Measurements from ENCODE around the gene ENG. TPM values are rescaled to one million over a fixed set of nuclear protein-coding genes. Genes with fewer than 3 reads are reported as not detected.

Gene ENG
- total RNA-seq, 1 donor, result 60.8 TPM

DNA sequence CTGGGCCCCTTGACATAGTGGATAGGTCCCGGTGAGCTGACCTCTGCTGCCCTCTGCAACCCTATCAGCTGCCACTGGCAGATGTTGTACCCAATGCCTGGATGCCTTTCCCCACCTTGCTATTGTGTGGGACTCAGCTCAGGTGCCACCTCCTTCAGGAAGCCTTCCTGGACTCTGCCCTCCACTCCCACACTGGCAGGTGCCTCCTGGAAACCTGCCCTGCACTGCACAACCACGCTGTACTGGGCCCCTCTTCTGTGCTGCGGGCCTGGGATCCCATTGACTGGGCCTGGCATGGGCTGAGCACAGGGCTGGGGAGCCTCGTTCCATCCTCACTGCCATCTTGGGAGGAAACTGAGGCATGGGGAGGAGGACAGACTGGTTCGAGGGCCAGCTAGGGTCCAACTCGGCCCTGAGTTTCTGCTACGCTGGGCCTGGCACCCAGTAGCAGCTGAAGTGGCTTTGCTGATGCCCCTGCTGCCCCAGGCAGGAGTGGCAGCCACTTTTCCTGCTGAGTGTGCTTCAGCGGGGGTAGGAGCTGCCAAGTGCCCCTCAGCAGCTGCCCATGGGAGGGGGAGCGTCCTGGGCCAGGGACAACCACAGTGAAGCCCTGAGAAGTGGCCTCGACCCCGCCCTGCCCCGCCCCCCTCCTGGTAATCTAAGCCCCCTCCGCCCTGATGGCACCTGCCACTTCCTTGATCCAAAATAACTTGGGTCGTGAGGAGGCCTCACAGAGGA, 21.7 kb upstream of the ENG start:
- Histone ChIP-seq H3K27ac (ENCODE audit: low read depth, low read length) (peak overlapping the region; percentile 39), H4K20me1 (ENCODE audit: insufficient read depth, low read length) (peaks cover 15% of the 10 kb centered on the region), H3K79me2 (ENCODE audit: insufficient read depth, low read length) (peaks cover 34% of the 10 kb centered on the region), H3K9me3 (ENCODE audit: low read depth, low read length) (no peaks in the 10 kb centered on the region), H3K27me3 (ENCODE audit: insufficient read depth, low read length) (no peaks in the 10 kb centered on the region), H3K36me3 (ENCODE audit: insufficient read depth, low read length) (peaks cover 15% of the 10 kb centered on the region), H3K4me3 (ENCODE audit: insufficient read depth, low read length) (peak overlapping the region; percentile 81), H2AFZ (ENCODE audit: low read length) (no peak overlapping the region), H3K4me1 (ENCODE audit: insufficient read depth, low read length) (peaks cover 55% of the 10 kb centered on the region), H3K4me2 (ENCODE audit: insufficient read depth, low read length) (peak overlapping the region; percentile 97)
- DNase-seq (ENCODE audit: insufficient read length, low spot score, missing footprints), result peak; percentile 80
- TF ChIP-seq, protein P1, sequence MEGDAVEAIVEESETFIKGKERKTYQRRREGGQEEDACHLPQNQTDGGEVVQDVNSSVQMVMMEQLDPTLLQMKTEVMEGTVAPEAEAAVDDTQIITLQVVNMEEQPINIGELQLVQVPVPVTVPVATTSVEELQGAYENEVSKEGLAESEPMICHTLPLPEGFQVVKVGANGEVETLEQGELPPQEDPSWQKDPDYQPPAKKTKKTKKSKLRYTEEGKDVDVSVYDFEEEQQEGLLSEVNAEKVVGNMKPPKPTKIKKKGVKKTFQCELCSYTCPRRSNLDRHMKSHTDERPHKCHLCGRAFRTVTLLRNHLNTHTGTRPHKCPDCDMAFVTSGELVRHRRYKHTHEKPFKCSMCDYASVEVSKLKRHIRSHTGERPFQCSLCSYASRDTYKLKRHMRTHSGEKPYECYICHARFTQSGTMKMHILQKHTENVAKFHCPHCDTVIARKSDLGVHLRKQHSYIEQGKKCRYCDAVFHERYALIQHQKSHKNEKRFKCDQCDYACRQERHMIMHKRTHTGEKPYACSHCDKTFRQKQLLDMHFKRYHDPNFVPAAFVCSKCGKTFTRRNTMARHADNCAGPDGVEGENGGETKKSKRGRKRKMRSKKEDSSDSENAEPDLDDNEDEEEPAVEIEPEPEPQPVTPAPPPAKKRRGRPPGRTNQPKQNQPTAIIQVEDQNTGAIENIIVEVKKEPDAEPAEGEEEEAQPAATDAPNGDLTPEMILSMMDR (IDR thresholded peaks at IDR 0.05; ENCODE audit: extremely low read depth, low read depth, low read length), result no peak

DNA sequence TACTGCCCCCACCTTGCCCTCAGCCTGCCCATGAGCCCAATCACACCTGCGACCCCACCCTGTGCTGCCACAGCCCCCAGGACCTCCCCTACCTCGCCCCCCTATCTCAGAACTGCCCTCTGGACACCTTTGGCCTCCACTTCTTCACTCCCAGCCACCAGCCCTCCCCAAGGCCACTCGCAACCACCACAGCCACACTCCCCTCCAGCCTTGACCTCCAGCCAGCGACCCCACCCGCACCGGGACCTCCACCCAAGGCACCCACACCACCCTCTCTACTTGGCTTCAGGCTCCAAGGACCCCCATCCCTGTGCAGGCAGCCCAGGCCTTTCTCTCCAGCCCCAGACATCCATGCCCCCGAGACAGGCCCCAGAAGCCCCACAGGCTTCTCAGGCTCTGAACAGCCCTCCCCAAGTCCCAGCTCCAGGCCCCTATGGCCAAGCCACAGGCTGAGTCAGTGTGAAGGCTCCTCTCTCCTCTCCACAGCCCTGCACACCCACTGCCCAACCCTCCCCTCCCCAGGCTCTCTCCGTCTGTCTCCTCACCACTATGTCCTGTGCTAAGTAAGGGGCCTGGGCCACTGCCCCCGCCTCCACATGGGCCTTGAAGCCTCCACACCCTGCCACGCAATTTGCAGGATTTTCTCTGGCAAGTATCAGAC, 21.0 kb upstream of the ENG start:
- peaks cover 34% of the 10 kb centered on the region for H3K79me2 ChIP-seq (ENCODE audit: insufficient read depth, low read length)
- no peaks in the 10 kb centered on the region for H3K27me3 ChIP-seq (ENCODE audit: insufficient read depth, low read length)
- no peaks in the 10 kb centered on the region for H3K9me3 ChIP-seq (ENCODE audit: low read depth, low read length)
- peaks cover 22% of the 10 kb centered on the region for H3K36me3 ChIP-seq (ENCODE audit: insufficient read depth, low read length)
- H3K27ac ChIP-seq (ENCODE audit: low read depth, low read length), result peak overlapping the region; percentile 39
- peaks cover 58% of the 10 kb centered on the region for H3K4me1 ChIP-seq (ENCODE audit: insufficient read depth, low read length)
- peak overlapping the region; percentile 61 for H3K4me3 ChIP-seq (ENCODE audit: insufficient read depth, low read length)
- peak; percentile 98 for DNase-seq (ENCODE audit: insufficient read length, low spot score, missing footprints)
- no peak overlapping the region for H2AFZ ChIP-seq (ENCODE audit: low read length)
- TF ChIP-seq, protein P1 (IDR thresholded peaks at IDR 0.05; ENCODE audit: extremely low read depth, low read depth, low read length), result no peak
- H3K4me2 ChIP-seq (ENCODE audit: insufficient read depth, low read length), result peak overlapping the region; percentile 97
- peaks cover 15% of the 10 kb centered on the region for H4K20me1 ChIP-seq (ENCODE audit: insufficient read depth, low read length)

DNA sequence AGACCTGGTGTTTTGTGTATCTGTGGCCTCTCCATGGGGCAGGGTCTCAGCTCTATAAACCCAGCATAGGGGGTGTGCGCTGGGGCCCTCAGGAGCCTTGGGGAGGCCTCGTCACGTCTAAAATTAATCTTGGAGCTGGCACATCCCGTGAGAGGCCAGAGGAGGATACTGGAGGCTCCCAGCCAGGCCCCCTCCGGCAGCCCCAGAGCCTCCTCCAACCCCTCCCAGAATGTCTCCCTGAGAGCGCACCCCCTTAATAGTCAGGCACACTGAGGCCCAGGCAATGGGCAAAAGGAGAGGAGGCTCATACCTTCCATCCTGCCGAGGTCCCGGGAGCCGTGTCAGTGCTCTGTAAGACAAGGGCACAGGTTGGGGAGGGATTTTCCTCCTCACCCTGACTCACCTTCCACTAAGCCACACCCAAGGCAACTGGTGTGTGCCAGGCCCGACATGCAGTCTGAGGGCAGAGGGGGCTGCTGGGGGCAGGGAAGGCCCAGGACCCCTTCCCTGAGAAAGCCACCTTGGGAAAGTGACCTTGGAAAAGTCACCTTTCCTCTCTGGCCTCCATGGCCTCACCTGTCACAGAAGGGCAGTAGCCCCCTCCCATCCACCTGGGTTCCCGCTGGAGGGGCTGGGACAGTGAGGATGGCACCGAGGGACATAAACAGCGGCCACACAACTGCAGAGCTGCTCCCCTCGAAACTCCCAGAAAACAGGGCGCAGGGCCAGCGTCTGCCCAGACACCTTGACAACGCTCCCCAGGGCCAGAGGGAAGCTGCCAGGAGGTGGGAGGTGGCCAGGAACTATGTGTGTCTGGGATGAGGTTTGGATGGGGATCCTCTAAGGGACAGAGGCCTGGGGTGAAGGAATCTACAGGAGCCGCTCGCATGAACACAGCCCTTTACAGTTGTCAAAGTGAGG, 20.1 kb upstream of the ENG start:
- H4K20me1 ChIP-seq (ENCODE audit: insufficient read depth, low read length), result peaks cover 15% of the 10 kb centered on the region
- no peaks in the 10 kb centered on the region for H3K9me3 ChIP-seq (ENCODE audit: low read depth, low read length)
- H3K27me3 ChIP-seq (ENCODE audit: insufficient read depth, low read length), result no peaks in the 10 kb centered on the region
- no peak overlapping the region for H3K27ac ChIP-seq (ENCODE audit: low read depth, low read length)
- peaks cover 34% of the 10 kb centered on the region for H3K79me2 ChIP-seq (ENCODE audit: insufficient read depth, low read length)
- H2AFZ ChIP-seq (ENCODE audit: low read length), result no peak overlapping the region
- peaks cover 24% of the 10 kb centered on the region for H3K36me3 ChIP-seq (ENCODE audit: insufficient read depth, low read length)
- peaks cover 58% of the 10 kb centered on the region for H3K4me1 ChIP-seq (ENCODE audit: insufficient read depth, low read length)
- TF ChIP-seq, protein P1 (IDR thresholded peaks at IDR 0.05; ENCODE audit: extremely low read depth, low read depth, low read length), result no peak
- peak overlapping the region; percentile 53 for H3K4me3 ChIP-seq (ENCODE audit: insufficient read depth, low read length)
- peak; percentile 91 for DNase-seq (ENCODE audit: insufficient read length, low spot score, missing footprints)
- H3K4me2 ChIP-seq (ENCODE audit: insufficient read depth, low read length), result peak overlapping the region; percentile 60
